PFSK-1 (cell line): ENCODE measurements around the gene CCR1.

Experiments
- POLR2AphosphoS5 ChIP-seq: IDR thresholded peaks from 2 replicates; pipeline ENCODE4 v1.6.1; 2012; ENCODE audit warnings: low read depth, mild to moderate bottlenecking, control low read depth, low read length, moderate library complexity
- SIN3A ChIP-seq: IDR thresholded peaks from 2 replicates; pipeline ENCODE4 v1.6.1; 2012; ENCODE audit warnings: mild to moderate bottlenecking, low read length, moderate library complexity, borderline replicate concordance; ENCODE audit not compliant: insufficient read depth
- TF ChIP-seq, protein P1 (sequence below), 2 experiments: IDR thresholded peaks; 2 replicates each; pipeline versions ENCODE4 v1.6.1 to v1.8.0; 2011 to 2012; ENCODE audit warnings: low read depth in 2 of 2, low read length in 2 of 2, control low read depth in 1 of 2, inconsistent platforms in 1 of 2, mild to moderate bottlenecking in 1 of 2, moderate library complexity in 1 of 2; ENCODE audit not compliant: insufficient read depth in 1 of 2

DNA sequence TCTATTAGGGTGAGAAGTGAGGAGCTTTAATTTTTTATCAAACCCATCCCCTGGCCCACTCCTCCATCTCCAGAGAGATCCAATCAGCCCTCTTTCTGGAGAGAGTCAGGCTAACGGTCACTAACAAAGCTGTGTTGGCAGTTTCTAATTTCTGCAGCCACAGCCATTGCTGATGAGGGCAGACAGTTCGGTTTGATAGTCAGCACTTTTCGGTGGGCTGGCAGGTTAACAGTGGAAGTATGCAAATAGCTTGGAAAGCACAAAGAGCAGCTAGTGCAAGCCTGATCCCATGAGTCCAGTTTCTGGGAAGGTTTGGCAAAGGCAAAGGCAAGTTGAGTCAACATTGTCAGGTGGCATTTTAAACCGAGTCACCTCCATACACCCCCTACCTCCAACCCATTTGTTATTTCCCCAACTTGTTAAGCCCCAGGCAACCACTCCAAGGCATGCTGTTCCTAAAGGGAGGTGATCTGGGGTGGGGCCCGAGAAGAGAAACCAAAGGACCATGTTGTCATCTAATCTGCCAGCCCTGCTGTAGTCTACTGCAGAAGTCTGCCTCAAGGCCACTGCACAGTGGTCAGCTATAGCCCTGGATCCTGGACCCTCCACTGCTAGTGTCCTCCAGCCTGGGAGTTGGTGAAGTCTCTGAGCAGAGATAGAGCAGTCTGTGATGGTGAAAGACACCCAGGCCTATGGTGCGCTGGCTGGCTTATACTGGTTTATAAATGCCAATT, 1.7 kb downstream of the CCR1 start:
- TF ChIP-seq SIN3A (no peak), POLR2AphosphoS5 (no peak)
- TF ChIP-seq, protein P1, sequence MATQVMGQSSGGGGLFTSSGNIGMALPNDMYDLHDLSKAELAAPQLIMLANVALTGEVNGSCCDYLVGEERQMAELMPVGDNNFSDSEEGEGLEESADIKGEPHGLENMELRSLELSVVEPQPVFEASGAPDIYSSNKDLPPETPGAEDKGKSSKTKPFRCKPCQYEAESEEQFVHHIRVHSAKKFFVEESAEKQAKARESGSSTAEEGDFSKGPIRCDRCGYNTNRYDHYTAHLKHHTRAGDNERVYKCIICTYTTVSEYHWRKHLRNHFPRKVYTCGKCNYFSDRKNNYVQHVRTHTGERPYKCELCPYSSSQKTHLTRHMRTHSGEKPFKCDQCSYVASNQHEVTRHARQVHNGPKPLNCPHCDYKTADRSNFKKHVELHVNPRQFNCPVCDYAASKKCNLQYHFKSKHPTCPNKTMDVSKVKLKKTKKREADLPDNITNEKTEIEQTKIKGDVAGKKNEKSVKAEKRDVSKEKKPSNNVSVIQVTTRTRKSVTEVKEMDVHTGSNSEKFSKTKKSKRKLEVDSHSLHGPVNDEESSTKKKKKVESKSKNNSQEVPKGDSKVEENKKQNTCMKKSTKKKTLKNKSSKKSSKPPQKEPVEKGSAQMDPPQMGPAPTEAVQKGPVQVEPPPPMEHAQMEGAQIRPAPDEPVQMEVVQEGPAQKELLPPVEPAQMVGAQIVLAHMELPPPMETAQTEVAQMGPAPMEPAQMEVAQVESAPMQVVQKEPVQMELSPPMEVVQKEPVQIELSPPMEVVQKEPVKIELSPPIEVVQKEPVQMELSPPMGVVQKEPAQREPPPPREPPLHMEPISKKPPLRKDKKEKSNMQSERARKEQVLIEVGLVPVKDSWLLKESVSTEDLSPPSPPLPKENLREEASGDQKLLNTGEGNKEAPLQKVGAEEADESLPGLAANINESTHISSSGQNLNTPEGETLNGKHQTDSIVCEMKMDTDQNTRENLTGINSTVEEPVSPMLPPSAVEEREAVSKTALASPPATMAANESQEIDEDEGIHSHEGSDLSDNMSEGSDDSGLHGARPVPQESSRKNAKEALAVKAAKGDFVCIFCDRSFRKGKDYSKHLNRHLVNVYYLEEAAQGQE (IDR thresholded peaks at IDR 0.05; ENCODE audit: insufficient read depth in 1 of 2, low read depth in 2 of 2, low read length in 2 of 2): no peak
